ENCODE data around the gene FRMD4A.

DNA sequence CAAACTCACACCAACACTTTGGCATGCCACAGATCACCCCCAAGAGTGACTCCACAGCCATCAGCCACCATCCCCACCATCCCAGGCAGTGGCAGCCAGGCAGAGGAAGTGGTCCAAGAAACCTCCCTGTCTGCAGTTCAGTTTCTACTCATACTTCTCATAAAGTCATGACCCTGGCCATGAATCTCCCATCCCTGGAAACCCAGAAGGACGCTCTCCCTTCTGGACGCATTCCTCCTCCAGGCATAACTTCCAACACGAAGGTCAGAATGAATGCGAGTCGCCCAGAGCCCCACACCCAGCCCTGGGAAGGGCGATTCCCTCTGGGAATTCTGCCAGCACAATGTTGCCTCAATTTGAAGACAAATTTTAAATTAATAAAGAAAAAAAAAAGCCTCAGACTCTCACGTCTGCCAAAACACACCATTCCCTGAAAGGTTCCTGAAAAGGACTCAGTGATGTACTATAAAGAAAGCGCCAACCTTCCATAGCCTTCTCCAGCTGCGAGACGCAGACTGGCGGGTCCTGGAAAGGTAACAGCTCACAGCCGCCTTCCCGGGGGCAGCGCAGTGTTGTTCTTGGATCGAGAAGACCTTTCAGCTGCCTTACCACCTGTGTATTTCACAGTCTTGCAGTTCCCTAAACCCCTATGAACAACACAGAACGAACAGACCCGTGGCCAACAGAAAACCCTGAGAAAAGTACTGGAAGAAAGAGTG is 307.6 kb downstream of the FRMD4A start:
- TF ChIP-seq, protein P1, sequence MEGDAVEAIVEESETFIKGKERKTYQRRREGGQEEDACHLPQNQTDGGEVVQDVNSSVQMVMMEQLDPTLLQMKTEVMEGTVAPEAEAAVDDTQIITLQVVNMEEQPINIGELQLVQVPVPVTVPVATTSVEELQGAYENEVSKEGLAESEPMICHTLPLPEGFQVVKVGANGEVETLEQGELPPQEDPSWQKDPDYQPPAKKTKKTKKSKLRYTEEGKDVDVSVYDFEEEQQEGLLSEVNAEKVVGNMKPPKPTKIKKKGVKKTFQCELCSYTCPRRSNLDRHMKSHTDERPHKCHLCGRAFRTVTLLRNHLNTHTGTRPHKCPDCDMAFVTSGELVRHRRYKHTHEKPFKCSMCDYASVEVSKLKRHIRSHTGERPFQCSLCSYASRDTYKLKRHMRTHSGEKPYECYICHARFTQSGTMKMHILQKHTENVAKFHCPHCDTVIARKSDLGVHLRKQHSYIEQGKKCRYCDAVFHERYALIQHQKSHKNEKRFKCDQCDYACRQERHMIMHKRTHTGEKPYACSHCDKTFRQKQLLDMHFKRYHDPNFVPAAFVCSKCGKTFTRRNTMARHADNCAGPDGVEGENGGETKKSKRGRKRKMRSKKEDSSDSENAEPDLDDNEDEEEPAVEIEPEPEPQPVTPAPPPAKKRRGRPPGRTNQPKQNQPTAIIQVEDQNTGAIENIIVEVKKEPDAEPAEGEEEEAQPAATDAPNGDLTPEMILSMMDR (conservative IDR thresholded peaks at IDR 0.05) = no peak
- TF ChIP-seq EZH2 (IDR thresholded peaks at IDR 0.05; ENCODE audit: low read depth) = no peak
